Liver (tissue), 9 donors: ENCODE data around the gene GRK3. TPM values are rescaled to one million over a fixed set of nuclear protein-coding genes. Genes with fewer than 3 reads are reported as not detected.
"Not testable (repeated sequence)": the region's sequence is repeated elsewhere in the genome, so short reads cannot be mapped to it uniquely, and the experiment has no call there.

ENCODE experiments used
- DNase-seq: peaks from one replicate; pipeline ENCODE4 v3.0.0-alpha.2; 2017; ENCODE audit warnings: low spot score
- H3K27ac ChIP-seq, 2 donors: one replicate each; pipeline ENCODE4 v1.7.0; 2013; ENCODE audit warnings: inconsistent platforms in 2 of 2, low read length in 2 of 2, control low read depth in 1 of 2, low read depth in 1 of 2, mild to moderate bottlenecking in 1 of 2
- H3K27me3 ChIP-seq, 4 donors: one replicate each; pipeline versions ENCODE4 v1.6.1 to v1.7.0; 2013; ENCODE audit warnings: low read length in 3 of 4, inconsistent platforms in 1 of 4, mild to moderate bottlenecking in 1 of 4, moderate library complexity in 1 of 4; ENCODE audit not compliant: control insufficient read depth in 4 of 4, insufficient read depth in 4 of 4
- H3K36me3 ChIP-seq, 4 donors: one replicate each; pipeline versions ENCODE4 v1.6.1 to v1.7.0; 2013; ENCODE audit warnings: low read length in 3 of 4, mild to moderate bottlenecking in 3 of 4, low read depth in 1 of 4, moderate library complexity in 1 of 4; ENCODE audit not compliant: control insufficient read depth in 4 of 4, insufficient read depth in 3 of 4
- H3K4me1 ChIP-seq, 4 donors: one replicate each; pipeline versions ENCODE4 v1.6.1 to v1.7.0; 2013; ENCODE audit warnings: low read length in 3 of 4, mild to moderate bottlenecking in 3 of 4, moderate library complexity in 1 of 4; ENCODE audit not compliant: control insufficient read depth in 4 of 4, insufficient read depth in 4 of 4
- H3K4me3 ChIP-seq, 3 donors: one replicate each; pipeline versions ENCODE4 v1.6.1 to v1.7.0; 2013; ENCODE audit warnings: low read length in 3 of 3, control low read depth in 1 of 3, low read depth in 1 of 3, mild to moderate bottlenecking in 1 of 3
- H3K9ac ChIP-seq, 2 donors: one replicate each; pipeline ENCODE4 v1.7.0; 2013; ENCODE audit warnings: low read length in 2 of 2, mild to moderate bottlenecking in 2 of 2, moderate library complexity in 2 of 2, control low read depth in 1 of 2, low read depth in 1 of 2
- H3K9me3 ChIP-seq, 4 donors: one replicate each; pipeline versions ENCODE4 v1.6.1 to v1.7.0; 2013; ENCODE audit warnings: low read length in 3 of 4; ENCODE audit not compliant: control insufficient read depth in 4 of 4
- FOXA2 ChIP-seq: IDR thresholded peaks from 2 replicates; pipeline ENCODE4 v1.6.1; 2016; ENCODE audit warnings: antibody characterized with exemption
- GABPA ChIP-seq, 2 donors: IDR thresholded peaks in 1 of 2; conservative IDR thresholded peaks in 1 of 2; 2 replicates each; pipeline ENCODE4 v1.6.1; 2016; ENCODE audit warnings: antibody characterized with exemption in 2 of 2, mild to moderate bottlenecking in 1 of 2, moderate library complexity in 1 of 2
- MAX ChIP-seq: IDR thresholded peaks from 2 replicates; pipeline ENCODE4 v1.6.1; 2016; ENCODE audit warnings: antibody characterized with exemption
- RXRA ChIP-seq, 2 donors: IDR thresholded peaks; 2 replicates each; pipeline ENCODE4 v1.6.1; 2017 to 2018; ENCODE audit warnings: antibody characterized with exemption in 2 of 2, mild to moderate bottlenecking in 1 of 2
- TAF1 ChIP-seq: conservative IDR thresholded peaks from 2 replicates; pipeline ENCODE4 v1.6.1; 2016; ENCODE audit warnings: antibody characterized with exemption, mild to moderate bottlenecking
- ZBTB33 ChIP-seq: IDR thresholded peaks from 2 replicates; pipeline ENCODE4 v1.6.1; 2016; ENCODE audit warnings: antibody characterized with exemption
- WGBS: extraction: QIAGEN DNeasy Blood & Tissue Kit; methylation state at CpG from one replicate; pipeline ENCODE4 v1.1.7; 2013; 5-methylcytosine and 5-hydroxymethylcytosine counted together
- polyA plus RNA-seq, 2 donors: library from polyadenylated mRNA; stranded (reverse) in 1 of 2; unstranded in 1 of 2; fragments of 200-250 nt in 1 of 2; fragments of >200 nt in 1 of 2; fragmentation: Nextera tagmentation in 1 of 2; extraction: Ambion mirVana in 1 of 2; gene quantifications; one replicate each; pipeline versions ENCODE4 v1.2.1 to v1.2.3, GENCODE V29; 2013 to 2015
- total RNA-seq, 2 donors: library from RNA; depleted of rRNA; stranded (reverse); fragments of >200 nt; gene quantifications; one replicate each; pipeline ENCODE4 v1.2.3, GENCODE V29; 2014
- donor health status: healthy.
- donor health status: healthy.
- donor health status: healthy.
- donor health status: healthy.
- donor health status: healthy.

The GRK3 gene
- total and polyA plus RNA-seq, 4 donors, result 0.79 to 6.5 (median 2.4) TPM

GRCh38 chr22:25518000-25518663 is 46.3 kb upstream of the GRK3 start:
- WGBS, result 88% methylated on average over 12 of the region's 12 CpGs
- H3K4me3 ChIP-seq, result no peak overlapping the region
- no peak for DNase-seq
- H3K9me3 ChIP-seq, result no peaks in the 10 kb centered on the region
- no peak overlapping the region for H3K27ac ChIP-seq
- H3K27me3 ChIP-seq, result no peaks in the 10 kb centered on the region
- H3K9ac ChIP-seq, result no peak overlapping the region
- no peaks in the 10 kb centered on the region for H3K4me1 ChIP-seq
- no peak for TF ChIP-seq ZBTB33
- no peaks in the 10 kb centered on the region for H3K36me3 ChIP-seq

GRCh38 chr22:25525376-25525775 is 39.1 kb upstream of the GRK3 start:
- Histone ChIP-seq H3K9ac (no peak overlapping the region), H3K4me1 (no peaks in the 10 kb centered on the region), H3K9me3 (peaks cover 0 to 5% (median 2%) of the 10 kb centered on the region in 4 donors), H3K27ac (no peak overlapping the region), H3K27me3 (no peaks in the 10 kb centered on the region), H3K36me3 (no peaks in the 10 kb centered on the region), H3K4me3 (no peak overlapping the region)
- DNase-seq, result no peak
- WGBS, result 60% methylated on average over 1 of the region's 1 CpG
- TF ChIP-seq FOXA2 (no peak), GABPA (IDR thresholded peaks at IDR 0.05 in 1 of 2, conservative IDR thresholded peaks at IDR 0.05 in 1 of 2) (no peak), MAX (no peak), RXRA (IDR thresholded peaks at IDR 0.05) (no peak), TAF1 (no peak), ZBTB33 (no peak)

- 57% methylated on average over 3 of the region's 3 CpGs for WGBS
- not testable (repeated sequence) for H3K27ac ChIP-seq, DNase-seq, H3K36me3 ChIP-seq, H3K9ac ChIP-seq, H3K4me3 ChIP-seq, H3K9me3 ChIP-seq, H3K27me3 ChIP-seq, H3K4me1 ChIP-seq
These were observed 38.5 kb upstream of the GRK3 start for GRCh38 chr22:25525804-25526584.

GRCh38 chr22:25527016-25527415 is 37.5 kb upstream of the GRK3 start:
- H3K9ac ChIP-seq, H3K36me3 ChIP-seq, H3K4me3 ChIP-seq, H3K9me3 ChIP-seq, H3K27me3 ChIP-seq, H3K4me1 ChIP-seq, H3K27ac ChIP-seq, DNase-seq: not testable (repeated sequence)
- WGBS, result 28% methylated on average over 1 of the region's 1 CpG

GRCh38 chr22:25528068-25528467 is 36.4 kb upstream of the GRK3 start:
- not testable (repeated sequence) for H3K9ac ChIP-seq, DNase-seq, H3K27me3 ChIP-seq, H3K36me3 ChIP-seq, H3K4me1 ChIP-seq, H3K4me3 ChIP-seq, H3K9me3 ChIP-seq, H3K27ac ChIP-seq
- WGBS, result 84% methylated on average over 3 of the region's 3 CpGs

GRCh38 chr22:25529059-25529458 is 35.4 kb upstream of the GRK3 start:
- not testable (repeated sequence) for H3K27me3 ChIP-seq, DNase-seq, H3K9me3 ChIP-seq, H3K36me3 ChIP-seq, H3K27ac ChIP-seq, H3K4me3 ChIP-seq, H3K4me1 ChIP-seq, H3K9ac ChIP-seq
- 84% methylated on average over 1 of the region's 1 CpG for WGBS
